Measurements from ENCODE around the gene ELP1. TPM values are rescaled to one million over a fixed set of nuclear protein-coding genes. Genes with fewer than 3 reads are reported as not detected.
"Not testable (repeated sequence)": the region's sequence is repeated elsewhere in the genome, so short reads cannot be mapped to it uniquely, and the experiment has no call there.

The ELP1 gene
- 24.7 and 28.1 TPM in 2 replicates for total RNA-seq

- Histone ChIP-seq H3K27me3 (ENCODE audit: control insufficient read depth, insufficient read depth, low read length) (no peaks in the 10 kb centered on the region), H3K36me3 (ENCODE audit: control insufficient read depth, insufficient read depth, low read length) (no peaks in the 10 kb centered on the region), H3K4me3 (ENCODE audit: low read depth, low read length) (peak within 1 kb of the TSS; percentile 100)
- peak; percentile 40 for TF ChIP-seq CTCF (IDR thresholded peaks at IDR 0.05; ENCODE audit: insufficient read depth, low read length, poor library complexity, severe bottlenecking)
- peak; percentile 83 for DNase-seq (ENCODE audit: low read depth)
These were observed at the start of gene ELP1 for GRCh38 chr9:108933718-108934322. Gene ELP1, minus strand, starts transcription at chr9:108934124. Its CDS starts 2,978 bp downstream, at chr9:108931146.

- Histone ChIP-seq H3K4me3 (ENCODE audit: low read depth, low read length) (no peak overlapping the region), H3K36me3 (ENCODE audit: control insufficient read depth, insufficient read depth, low read length) (no peaks in the 10 kb centered on the region), H3K27me3 (ENCODE audit: control insufficient read depth, insufficient read depth, low read length) (no peaks in the 10 kb centered on the region)
- no peak for TF ChIP-seq CTCF (IDR thresholded peaks at IDR 0.05; ENCODE audit: insufficient read depth, low read length, poor library complexity, severe bottlenecking)
- no peak for DNase-seq (ENCODE audit: low read depth)
These were observed 47.0 kb upstream of the ELP1 start for GRCh38 chr9:108980893-108981292.

- DNase-seq (ENCODE audit: low read depth), result no peak
- H3K27me3 ChIP-seq (ENCODE audit: control insufficient read depth, insufficient read depth, low read length), result no peaks in the 10 kb centered on the region
- no peaks in the 10 kb centered on the region for H3K36me3 ChIP-seq (ENCODE audit: control insufficient read depth, insufficient read depth, low read length)
- no peak for TF ChIP-seq CTCF (IDR thresholded peaks at IDR 0.05; ENCODE audit: insufficient read depth, low read length, poor library complexity, severe bottlenecking)
- no peak overlapping the region for H3K4me3 ChIP-seq (ENCODE audit: low read depth, low read length)
These were observed 44.3 kb upstream of the ELP1 start for GRCh38 chr9:108978205-108978604.

- no peak overlapping the region for H3K4me3 ChIP-seq (ENCODE audit: low read depth, low read length)
- H3K27me3 ChIP-seq (ENCODE audit: control insufficient read depth, insufficient read depth, low read length), result no peaks in the 10 kb centered on the region
- no peaks in the 10 kb centered on the region for H3K36me3 ChIP-seq (ENCODE audit: control insufficient read depth, insufficient read depth, low read length)
- no peak for DNase-seq (ENCODE audit: low read depth)
- no peak for TF ChIP-seq CTCF (IDR thresholded peaks at IDR 0.05; ENCODE audit: insufficient read depth, low read length, poor library complexity, severe bottlenecking)
These were observed 40.0 kb upstream of the ELP1 start for GRCh38 chr9:108973895-108974294.

- no peak for DNase-seq (ENCODE audit: low read depth)
- Histone ChIP-seq H3K27me3 (ENCODE audit: control insufficient read depth, insufficient read depth, low read length) (no peaks in the 10 kb centered on the region), H3K4me3 (ENCODE audit: low read depth, low read length) (no peak overlapping the region), H3K36me3 (ENCODE audit: control insufficient read depth, insufficient read depth, low read length) (no peaks in the 10 kb centered on the region)
- TF ChIP-seq CTCF (IDR thresholded peaks at IDR 0.05; ENCODE audit: insufficient read depth, low read length, poor library complexity, severe bottlenecking), result no peak
These were observed 38.8 kb upstream of the ELP1 start for GRCh38 chr9:108972626-108973209.

- Histone ChIP-seq H3K27me3 (ENCODE audit: control insufficient read depth, insufficient read depth, low read length) (no peaks in the 10 kb centered on the region), H3K4me3 (ENCODE audit: low read depth, low read length) (no peak overlapping the region), H3K36me3 (ENCODE audit: control insufficient read depth, insufficient read depth, low read length) (no peaks in the 10 kb centered on the region)
- no peak for TF ChIP-seq CTCF (IDR thresholded peaks at IDR 0.05; ENCODE audit: insufficient read depth, low read length, poor library complexity, severe bottlenecking)
- no peak for DNase-seq (ENCODE audit: low read depth)
These were observed 38.3 kb upstream of the ELP1 start for GRCh38 chr9:108972186-108972585.

GRCh38 chr9:108971392-108971791 lies 37.5 kb upstream of the ELP1 start:
- not testable (repeated sequence) for DNase-seq (ENCODE audit: low read depth); H3K36me3 ChIP-seq (ENCODE audit: control insufficient read depth, insufficient read depth, low read length); H3K4me3 ChIP-seq (ENCODE audit: low read depth, low read length); H3K27me3 ChIP-seq (ENCODE audit: control insufficient read depth, insufficient read depth, low read length)
